B cell (primary cell): ENCODE data around the gene DAGLB. TPM values are rescaled to one million over a fixed set of nuclear protein-coding genes. Genes with fewer than 3 reads are reported as not detected.

Experiments
- ATAC-seq: fragments of 200-7000 bp; cut with Tn5 transposase; one replicate; pipeline ENCODE4 v1.10.0; 2021; ENCODE audit warnings: low read depth, mild to moderate bottlenecking, moderate number of reproducible peaks, moderate library complexity
- CTCF ChIA-PET: fragments of 350-600 bp; sonication (Branson Sonifier 250); formaldehyde crosslinking; loops from one replicate; lab custom pipeline; 2021; ENCODE audit warnings: antibody characterized with exemption, inconsistent platforms; lab: Charles Lee
- POLR2A ChIA-PET: fragments of 350-600 bp; sonication (Branson Sonifier 250); formaldehyde crosslinking; loops from one replicate; lab custom pipeline; 2021; ENCODE audit warnings: antibody characterized with exemption; lab: Charles Lee
- DNase-seq: peaks from one replicate; pipeline ENCODE4 v3.0.0; 2013
- H2AFZ ChIP-seq: 2 replicates; pipeline ENCODE4 v1.6.1; 2012; ENCODE audit warnings: mild to moderate bottlenecking, low read depth, low read length; ENCODE audit not compliant: insufficient read depth, poor library complexity, severe bottlenecking
- H3K27ac ChIP-seq, 2 donors: 1 replicate in 1 of 2; 2 replicates in 1 of 2; pipeline ENCODE4 v1.5.1; 2012 to 2013; ENCODE audit warnings: low read length in 2 of 2, mild to moderate bottlenecking in 2 of 2, moderate library complexity in 1 of 2
- H3K27me3 ChIP-seq, 4 experiments: fragments of 200-600 bp in 1 of 4; sonication (generic) in 1 of 4; replicated peaks in 1 of 4; 1 replicate in 2 of 4; 2 replicates in 2 of 4; pipeline versions ENCODE4 v1.6.1 to v1.7.0; 2013 to 2016; ENCODE audit warnings: low read length in 3 of 4, mild to moderate bottlenecking in 2 of 4, mixed read lengths in 1 of 4, moderate library complexity in 1 of 4; ENCODE audit not compliant: insufficient read depth in 4 of 4, control insufficient read depth in 3 of 4; ENCODE audit errors: control extremely low read depth in 1 of 4
- H3K36me3 ChIP-seq, 2 experiments: replicated peaks in 1 of 2; 1 replicate in 1 of 2; 2 replicates in 1 of 2; pipeline versions ENCODE4 v1.6.1 to v1.7.1; 2013; ENCODE audit warnings: low read length in 1 of 2; ENCODE audit not compliant: insufficient read depth in 2 of 2, control insufficient read depth in 1 of 2; ENCODE audit errors: control extremely low read depth in 1 of 2, extremely low read depth in 1 of 2
- H3K4me1 ChIP-seq, 2 donors: fragments of 200-600 bp in 1 of 2; sonication (generic) in 1 of 2; 1 replicate in 1 of 2; 2 replicates in 1 of 2; pipeline versions ENCODE4 v1.5.1 to v1.6.1; 2013 to 2017; ENCODE audit warnings: low read length in 2 of 2; ENCODE audit not compliant: control insufficient read depth in 2 of 2, insufficient read depth in 2 of 2
- H3K4me2 ChIP-seq: replicated peaks from 2 replicates; pipeline ENCODE3; 2012; ENCODE audit warnings: mild to moderate bottlenecking, low read depth, low read length; ENCODE audit not compliant: poor library complexity, severe bottlenecking
- H3K4me3 ChIP-seq, 5 experiments: fragments of 200-600 bp in 1 of 5; sonication (generic) in 1 of 5; 1 replicate in 3 of 5; 2 replicates in 2 of 5; pipeline versions ENCODE4 v1.5.1 to v1.7.0; 2011 to 2016; ENCODE audit warnings: low read length in 4 of 5, mild to moderate bottlenecking in 4 of 5, low read depth in 2 of 5, control low read depth in 1 of 5, moderate library complexity in 1 of 5; ENCODE audit not compliant: insufficient read depth in 1 of 5; ENCODE audit errors: control extremely low read depth in 1 of 5, extremely low read depth in 1 of 5
- H3K79me2 ChIP-seq: fragments of 200-600 bp; sonication (generic); one replicate; pipeline ENCODE4 v1.6.0; 2016; ENCODE audit warnings: low read length; ENCODE audit not compliant: control insufficient read depth, insufficient read depth
- H3K9ac ChIP-seq: fragments of 200-600 bp; sonication (generic); 2 replicates; pipeline ENCODE4 v1.6.1; 2017; ENCODE audit warnings: mild to moderate bottlenecking, low read length, moderate library complexity
- H3K9me3 ChIP-seq, 3 donors: one replicate each; pipeline versions ENCODE4 v1.6.1 to v1.7.1; 2013; ENCODE audit warnings: low read length in 2 of 3; ENCODE audit not compliant: control insufficient read depth in 2 of 3, insufficient read depth in 1 of 3; ENCODE audit errors: control extremely low read depth in 1 of 3
- H4K20me1 ChIP-seq: 2 replicates; pipeline ENCODE4 v1.6.0; 2012; ENCODE audit warnings: mild to moderate bottlenecking, low read length; ENCODE audit not compliant: insufficient read depth, control insufficient read depth, poor library complexity, severe bottlenecking
- H3K27ac Mint-ChIP-seq: one replicate; pipeline ENCODE4 v1.8.0; 2021; ENCODE audit warnings: mixed read lengths
- H3K27me3 Mint-ChIP-seq: one replicate; pipeline ENCODE4 v1.8.0; 2021; ENCODE audit warnings: mixed read lengths
- H3K4me1 Mint-ChIP-seq: one replicate; pipeline ENCODE4 v1.8.0; 2021; ENCODE audit warnings: mixed read lengths
- H3K4me3 Mint-ChIP-seq: one replicate; pipeline ENCODE4 v1.8.0; 2021; ENCODE audit warnings: mixed read lengths
- H3K9me3 Mint-ChIP-seq: one replicate; pipeline ENCODE4 v1.8.0; 2022; ENCODE audit warnings: mixed read lengths; ENCODE audit not compliant: insufficient read depth
- EZH2 ChIP-seq: IDR thresholded peaks from 2 replicates; pipeline ENCODE4 v1.6.1; 2012; ENCODE audit warnings: borderline replicate concordance, low read depth, mild to moderate bottlenecking, moderate library complexity, low read length; ENCODE audit not compliant: insufficient read depth, poor library complexity, severe bottlenecking
- WGBS: methylation state at CpG from one replicate; pipeline ENCODE4 v1.1.5; 2013; ENCODE audit warnings: missing lambda C conversion rate; ENCODE audit not compliant: insufficient coverage; 5-methylcytosine and 5-hydroxymethylcytosine counted together
- intact Hi-C: fragments of 100-400 bp; cut with micrococcal nuclease; formaldehyde crosslinking; loops from one replicate; pipeline ENCODE4 v1.10.0; 2022
- polyA plus RNA-seq: library from polyadenylated mRNA; depleted of rRNA; stranded (reverse); fragments of >200 nt; gene quantifications from 2 replicates; pipeline ENCODE4 v1.2.3, GENCODE V29; 2012
- total RNA-seq, 2 donors: library from RNA; stranded (reverse); fragments of 120-200 nt in 1 of 2; gene quantifications; 1 replicate in 1 of 2; 2 replicates in 1 of 2; pipeline versions ENCODE4 v1.2.3 to v1.2.4, GENCODE V29; 2013 to 2022
- TF ChIP-seq, protein P1 (sequence below): fragments of 200-600 bp; IDR thresholded peaks from one replicate; pipeline ENCODE4 v1.8.0; 2022; ENCODE audit warnings: antibody characterized with exemption, mild to moderate bottlenecking

The DAGLB gene
- total and polyA plus RNA-seq, 2 donors (not counting 1 experiment from before 2014, with no cell fraction given): 25.2 to 29.6 TPM

GRCh38 chr7:6480323-6480660 lies 32.5 kb upstream of the DAGLB start:
- no peak overlapping the region for H3K27ac Mint-ChIP-seq
- TF ChIP-seq EZH2: no peak
- TF ChIP-seq, protein P1, sequence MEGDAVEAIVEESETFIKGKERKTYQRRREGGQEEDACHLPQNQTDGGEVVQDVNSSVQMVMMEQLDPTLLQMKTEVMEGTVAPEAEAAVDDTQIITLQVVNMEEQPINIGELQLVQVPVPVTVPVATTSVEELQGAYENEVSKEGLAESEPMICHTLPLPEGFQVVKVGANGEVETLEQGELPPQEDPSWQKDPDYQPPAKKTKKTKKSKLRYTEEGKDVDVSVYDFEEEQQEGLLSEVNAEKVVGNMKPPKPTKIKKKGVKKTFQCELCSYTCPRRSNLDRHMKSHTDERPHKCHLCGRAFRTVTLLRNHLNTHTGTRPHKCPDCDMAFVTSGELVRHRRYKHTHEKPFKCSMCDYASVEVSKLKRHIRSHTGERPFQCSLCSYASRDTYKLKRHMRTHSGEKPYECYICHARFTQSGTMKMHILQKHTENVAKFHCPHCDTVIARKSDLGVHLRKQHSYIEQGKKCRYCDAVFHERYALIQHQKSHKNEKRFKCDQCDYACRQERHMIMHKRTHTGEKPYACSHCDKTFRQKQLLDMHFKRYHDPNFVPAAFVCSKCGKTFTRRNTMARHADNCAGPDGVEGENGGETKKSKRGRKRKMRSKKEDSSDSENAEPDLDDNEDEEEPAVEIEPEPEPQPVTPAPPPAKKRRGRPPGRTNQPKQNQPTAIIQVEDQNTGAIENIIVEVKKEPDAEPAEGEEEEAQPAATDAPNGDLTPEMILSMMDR: no peak
- ChIA-PET POLR2A (no interaction called here), CTCF (no interaction called here)
- Histone ChIP-seq H2AFZ (no peak overlapping the region), H3K4me3 (no peak overlapping the region), H3K4me1 (peaks cover 16 to 48% of the 10 kb centered on the region in 2 donors), H3K9me3 (no peaks in the 10 kb centered on the region), H3K27ac (no peak overlapping the region), H3K9ac (no peak overlapping the region), H3K36me3 (peaks cover 3 to 9% of the 10 kb centered on the region in 2 experiments), H3K4me2 (no peak overlapping the region), H3K79me2 (peaks cover 100% of the 10 kb centered on the region), H4K20me1 (peaks cover 62% of the 10 kb centered on the region), H3K27me3 (no peaks in the 10 kb centered on the region)
- no peaks in the 10 kb centered on the region for H3K27me3 Mint-ChIP-seq
- ATAC-seq (no peak), DNase-seq (no peak)
- intact Hi-C loops: no loop called here
- H3K9me3 Mint-ChIP-seq: no peaks in the 10 kb centered on the region
- 88% methylated on average over 4 of the region's 5 CpGs for WGBS
- H3K4me3 Mint-ChIP-seq: peak overlapping the region; percentile 33
- H3K4me1 Mint-ChIP-seq: peaks cover 76% of the 10 kb centered on the region

DNA sequence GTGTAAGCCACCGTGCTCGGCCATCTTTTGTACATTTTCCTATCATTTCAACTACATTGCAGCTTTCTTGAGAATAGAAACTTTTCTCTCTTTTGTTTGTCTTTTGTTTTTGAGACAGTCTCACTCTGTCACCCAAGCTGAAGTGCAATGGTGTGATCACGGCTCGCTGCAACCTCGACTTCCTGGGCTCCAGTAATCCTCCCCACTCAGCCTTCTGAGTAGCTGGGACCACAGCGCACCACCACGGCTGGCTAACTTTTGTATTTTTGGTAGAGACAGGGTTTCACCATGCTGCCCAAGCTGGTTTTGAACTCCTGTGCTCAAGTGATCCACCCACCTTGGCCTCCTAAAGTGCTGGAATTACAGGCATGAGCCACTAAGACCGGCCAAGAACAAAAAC lies 31.3 kb upstream of the DAGLB start:
- H3K4me2 ChIP-seq: no peak overlapping the region

More for the DNA sequence above, 31.3 kb upstream of the DAGLB start:
- Mint-ChIP-seq H3K4me3 (no peak overlapping the region), H3K27me3 (no peaks in the 10 kb centered on the region), H3K4me1 (peaks cover 71% of the 10 kb centered on the region), H3K27ac (peak overlapping the region; percentile 10), H3K9me3 (no peaks in the 10 kb centered on the region)
- ChIA-PET CTCF (no interaction called here), POLR2A (no interaction called here)
- Histone ChIP-seq H3K27me3 (no peaks in the 10 kb centered on the region), H3K9ac (no peak overlapping the region), H3K9me3 (no peaks in the 10 kb centered on the region), H4K20me1 (peaks cover 74% of the 10 kb centered on the region), H3K4me1 (peaks cover 9 to 40% of the 10 kb centered on the region in 2 donors), H3K27ac (no peak overlapping the region), H3K4me3 (no peak overlapping the region), H3K79me2 (peaks cover 99% of the 10 kb centered on the region), H3K36me3 (peaks cover 3 to 11% of the 10 kb centered on the region in 2 experiments), H2AFZ (no peak overlapping the region)
- TF ChIP-seq, protein P1: no peak
- DNase-seq: no peak
- WGBS: 80% methylated on average over 1 of the region's 8 CpGs
- intact Hi-C loops: no loop called here
- no peak for ATAC-seq
